ENCODE data around the gene FAM83F.
A peak's percentile ranks its signal among the peaks of the same experiment; 100 is the strongest.
"Not testable (repeated sequence)": the region's sequence is repeated elsewhere in the genome, so short reads cannot be mapped to it uniquely, and the experiment has no call there.

The FAM83F gene

DNA sequence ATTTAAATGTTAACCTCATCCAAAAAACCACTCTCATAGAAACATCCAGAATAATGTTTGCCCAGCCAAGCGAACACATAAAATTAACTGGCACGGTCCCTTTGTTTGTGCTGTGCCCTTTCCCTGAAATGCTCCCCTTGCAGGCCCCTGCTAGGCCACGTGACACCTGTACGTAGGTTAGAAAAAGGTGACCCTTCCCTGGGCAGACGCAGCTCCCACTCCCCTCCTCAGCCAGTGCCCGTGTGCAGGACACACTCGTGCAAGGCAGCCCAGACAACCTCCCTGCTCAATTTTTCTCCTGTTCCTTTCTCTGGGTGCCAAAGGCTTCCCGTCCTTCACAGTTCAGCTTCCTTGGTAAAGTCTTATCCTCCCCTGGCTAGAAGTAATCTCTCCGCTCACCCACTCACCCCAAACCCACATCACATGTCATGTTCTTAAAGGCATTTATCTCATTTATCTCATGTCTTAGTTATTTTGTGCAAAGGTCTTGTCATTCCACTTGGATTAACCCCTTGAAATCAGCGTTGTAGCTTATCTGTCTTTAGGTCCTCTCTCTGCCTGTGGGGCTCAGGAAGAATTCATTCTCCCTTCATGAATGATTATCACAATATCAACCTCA lies 20.7 kb downstream of the FAM83F start:
- DNase-seq (ENCODE audit: low spot score): no peak

DNA sequence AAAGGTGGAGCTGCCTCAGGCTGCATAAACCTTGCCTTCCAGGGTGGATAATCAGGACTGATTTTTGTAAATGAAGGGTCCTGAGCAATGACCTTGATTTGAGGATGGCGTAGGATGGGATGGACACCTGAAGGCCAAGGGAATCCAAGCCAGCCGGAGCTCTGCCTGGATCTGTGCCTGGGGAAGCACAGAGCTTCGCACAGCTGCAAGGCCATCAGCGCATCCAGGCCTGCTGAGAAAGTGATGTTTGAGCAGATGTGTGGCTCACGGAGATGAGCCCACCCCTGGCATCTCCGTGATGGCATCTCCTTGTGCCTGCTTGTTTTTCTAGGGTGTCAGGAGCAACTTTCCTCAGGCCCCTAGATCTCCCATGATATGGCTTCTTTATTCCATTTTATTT lies 23.3 kb downstream of the FAM83F start:
- no peak for DNase-seq (ENCODE audit: low spot score)

DNA sequence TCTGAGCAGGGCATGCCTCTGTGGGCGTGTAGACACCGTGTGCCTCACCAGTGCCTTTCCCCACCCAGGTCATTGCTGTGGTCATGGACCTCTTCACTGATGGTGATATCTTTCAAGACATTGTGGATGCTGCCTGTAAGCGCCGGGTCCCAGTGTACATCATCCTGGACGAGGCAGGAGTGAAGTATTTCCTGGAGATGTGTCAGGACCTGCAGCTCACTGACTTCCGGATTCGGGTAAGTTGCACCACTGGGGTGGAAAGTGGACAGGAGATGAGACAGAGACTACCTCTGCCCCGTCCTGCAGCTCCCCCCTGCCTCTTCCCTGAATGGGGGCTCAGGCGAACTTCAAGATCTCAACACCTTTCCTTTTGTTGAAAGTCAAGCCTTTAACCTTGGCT lies 24.3 kb downstream of the FAM83F start:
- no peak for DNase-seq (ENCODE audit: low spot score)

DNA sequence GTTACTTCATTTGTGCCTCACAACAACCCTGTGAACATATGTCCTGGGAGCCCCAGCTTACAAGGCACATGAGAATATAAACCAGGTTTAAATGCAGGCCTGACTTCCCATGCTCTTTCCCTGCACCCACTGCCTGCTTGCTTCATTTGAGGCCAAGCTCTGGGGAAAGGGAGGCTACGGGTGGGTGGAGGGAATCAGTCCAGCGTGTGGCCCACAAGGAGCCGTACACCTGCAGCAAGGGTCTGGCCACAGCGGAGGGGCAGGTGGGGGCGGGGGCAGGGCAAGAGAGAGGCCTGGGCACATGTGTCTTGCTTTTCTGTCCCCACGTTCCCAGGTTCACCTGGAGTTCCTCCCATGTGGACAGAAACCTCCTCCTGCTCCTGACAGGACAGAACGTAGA lies 26.2 kb downstream of the FAM83F start:
- no peak for DNase-seq (ENCODE audit: low spot score)

DNA sequence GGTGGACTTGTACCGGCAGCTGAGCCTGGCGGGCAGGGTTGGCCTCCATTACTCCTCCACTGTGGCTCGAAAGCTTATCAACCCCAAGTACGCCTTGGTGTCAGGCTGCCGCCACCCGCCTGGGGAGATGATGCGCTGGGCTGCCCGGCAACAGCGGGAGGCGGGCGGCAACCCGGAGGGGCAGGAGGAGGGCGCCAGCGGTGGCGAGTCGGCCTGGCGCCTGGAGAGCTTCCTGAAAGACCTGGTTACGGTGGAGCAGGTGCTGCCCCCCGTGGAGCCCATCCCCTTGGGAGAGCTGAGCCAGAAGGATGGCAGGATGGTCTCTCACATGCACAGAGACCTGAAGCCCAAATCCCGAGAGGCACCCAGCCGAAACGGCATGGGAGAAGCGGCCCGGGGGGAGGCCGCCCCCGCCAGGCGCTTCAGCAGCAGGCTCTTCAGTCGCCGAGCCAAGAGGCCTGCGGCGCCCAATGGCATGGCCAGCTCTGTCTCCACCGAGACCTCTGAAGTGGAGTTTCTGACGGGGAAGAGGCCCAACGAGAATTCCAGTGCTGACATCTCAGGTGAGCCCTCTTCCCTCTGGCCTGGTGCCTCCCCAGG lies 26.7 kb downstream of the FAM83F start:
- DNase-seq (ENCODE audit: low spot score): no peak

DNA sequence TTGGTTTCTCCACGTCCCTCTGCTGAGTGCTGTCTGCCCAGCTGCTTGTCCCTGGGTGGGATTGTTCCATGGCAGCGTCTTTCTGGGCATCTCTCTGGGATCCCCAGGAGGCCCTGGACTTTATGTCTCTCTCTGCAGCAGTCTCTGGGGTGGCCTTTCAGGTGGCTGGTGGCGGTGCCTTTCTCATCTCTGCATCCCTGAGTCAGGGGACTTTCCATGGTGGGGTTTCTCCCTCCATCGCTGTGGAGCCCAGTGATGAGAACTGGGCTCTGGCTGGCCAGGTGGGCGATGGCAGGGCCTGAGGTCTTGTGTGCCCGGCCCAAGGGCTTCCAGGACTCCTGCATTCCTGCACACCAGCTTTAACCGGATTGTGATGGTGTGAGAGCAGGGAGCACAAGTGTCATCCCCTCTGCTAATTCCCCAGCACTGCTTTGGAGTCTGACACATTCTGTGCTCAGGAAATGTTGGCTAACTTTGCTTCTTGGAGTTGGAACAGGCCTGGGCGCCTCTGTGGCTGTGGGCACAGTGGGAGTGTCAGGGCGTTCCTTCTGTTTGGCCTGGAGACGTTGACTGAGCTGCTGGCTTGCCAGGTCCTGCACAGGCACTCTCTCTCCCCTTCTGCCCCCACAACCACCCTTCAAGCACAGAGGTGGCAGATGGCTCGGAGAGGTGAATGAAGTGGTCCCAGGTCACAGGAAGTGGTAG lies 27.9 kb downstream of the FAM83F start:
- DNase-seq (ENCODE audit: low spot score): no peak

DNA sequence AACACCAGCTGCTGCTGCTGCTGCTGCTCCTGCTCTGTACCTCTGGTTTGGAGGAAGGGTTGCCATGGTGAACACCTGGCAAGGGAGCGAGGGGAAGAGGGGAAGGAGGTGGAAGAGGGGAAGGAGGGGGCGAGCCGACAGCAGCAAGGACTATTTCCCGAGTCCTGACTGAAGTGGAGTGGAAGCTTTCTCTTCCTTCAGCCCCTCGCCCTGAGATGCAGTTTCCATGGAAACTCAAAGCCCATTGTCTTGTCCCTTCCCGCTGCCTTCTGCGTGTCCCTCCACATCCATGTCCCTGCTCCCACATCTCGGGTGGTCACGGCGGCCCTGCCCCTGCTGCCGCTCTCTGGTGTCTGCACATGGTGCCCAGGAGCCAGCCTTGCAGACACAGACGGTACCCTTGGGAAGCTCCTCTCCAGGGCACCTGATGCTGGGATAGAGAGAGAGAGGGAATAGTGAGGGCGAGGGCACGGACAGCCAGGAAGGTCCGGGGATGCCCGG lies 28.6 kb downstream of the FAM83F start:
- DNase-seq (ENCODE audit: low spot score): no peak

DNA sequence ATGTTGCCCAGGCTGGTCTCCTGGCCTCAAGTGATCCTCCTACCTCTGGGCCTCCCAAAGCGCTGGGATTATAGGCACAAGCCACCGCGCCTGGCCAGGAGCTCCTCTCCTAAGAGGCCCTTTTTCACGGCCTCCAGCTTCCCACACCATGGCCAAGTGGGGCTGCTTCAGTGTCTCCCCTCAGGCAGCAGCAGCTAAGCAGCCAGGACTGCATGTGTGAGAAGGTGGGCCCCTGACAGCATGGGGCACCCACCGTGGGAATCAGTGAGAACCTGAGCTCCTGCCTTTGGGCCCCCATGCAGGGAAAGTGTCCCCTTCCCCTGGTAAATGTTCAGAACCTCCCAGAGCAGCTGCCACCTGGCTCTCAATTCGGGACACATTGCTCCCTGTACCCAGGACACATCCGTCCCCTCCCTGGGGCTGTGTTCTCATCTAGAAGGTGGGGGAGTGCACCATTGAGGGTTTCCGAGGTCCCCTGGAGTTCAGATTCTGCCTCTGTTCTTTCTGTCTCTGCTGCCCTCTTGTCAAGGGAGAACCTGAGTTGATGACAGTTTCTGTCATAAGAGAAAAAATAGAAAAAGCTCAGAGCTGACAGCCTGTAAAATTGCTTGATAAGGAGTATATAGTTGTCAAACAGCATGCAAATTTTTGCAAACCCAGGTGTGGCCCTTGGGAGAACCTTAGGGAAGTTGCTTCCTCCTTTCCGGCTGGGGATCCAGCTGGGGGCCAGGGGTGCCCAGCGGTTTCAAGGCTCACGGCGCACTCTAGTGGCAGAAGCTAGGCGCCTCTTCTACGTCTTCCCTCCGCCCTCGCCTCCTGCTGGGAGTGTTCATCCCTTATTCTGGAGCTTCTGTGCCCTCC lies 29.7 kb downstream of the FAM83F start:
- peak; percentile 45 for DNase-seq (ENCODE audit: low spot score)

DNA sequence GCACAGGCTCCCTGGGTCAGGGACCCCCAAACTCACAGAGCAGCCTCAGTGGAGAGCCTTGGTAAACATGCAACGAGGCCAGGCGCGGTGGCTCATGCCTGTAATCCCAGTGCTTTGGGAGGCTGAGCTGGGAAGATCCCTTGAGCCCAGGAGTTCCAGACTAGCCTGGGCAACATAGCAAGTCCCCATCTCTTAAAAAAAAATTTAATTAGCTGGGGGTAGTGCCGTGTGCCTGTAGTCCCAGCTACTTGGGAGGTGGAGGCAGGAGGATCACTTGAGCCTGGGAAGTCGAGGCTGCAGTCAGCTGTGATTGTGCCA lies 30.3 kb downstream of the FAM83F start:
- not testable (repeated sequence) for DNase-seq (ENCODE audit: low spot score)

DNA sequence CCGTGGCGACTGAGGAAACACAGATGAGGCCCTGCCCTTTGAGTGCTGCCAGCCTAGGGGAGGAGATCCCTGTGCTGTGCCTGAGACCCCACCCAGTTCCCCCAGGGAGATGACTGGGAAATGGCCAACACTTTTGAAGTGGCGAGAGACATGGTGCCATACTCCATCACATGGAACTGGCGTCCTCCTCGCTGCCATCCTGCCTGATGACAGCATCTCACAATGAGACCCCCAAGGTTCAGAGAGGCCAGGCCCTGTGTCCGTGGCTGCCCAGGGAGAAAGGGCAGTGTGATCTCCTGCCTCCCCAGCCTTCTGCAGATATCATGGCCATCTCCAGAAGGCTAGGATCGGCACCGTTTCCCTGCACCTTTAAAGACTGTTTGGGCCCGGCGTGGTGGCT lies 31.1 kb downstream of the FAM83F start:
- no peak for DNase-seq (ENCODE audit: low spot score)

DNA sequence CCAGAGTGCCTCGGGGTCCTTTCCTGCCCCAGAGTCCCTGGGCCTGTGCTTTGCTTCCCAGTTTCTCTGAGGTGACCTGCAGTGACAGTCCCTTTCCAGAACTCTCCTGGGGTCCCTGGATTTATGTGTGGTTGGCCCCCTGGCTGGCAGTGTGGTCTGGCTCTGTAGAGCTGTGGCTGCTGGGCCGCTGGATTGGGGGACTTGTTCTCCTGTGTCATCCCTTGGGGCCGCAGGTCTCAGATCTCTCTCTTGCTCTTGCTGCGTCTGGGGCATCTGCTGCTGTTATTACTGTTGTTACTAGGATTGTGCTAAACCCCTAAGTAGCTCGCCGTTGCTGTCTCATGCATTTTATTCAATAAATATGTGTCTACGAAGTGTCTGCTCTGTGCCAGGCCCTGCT lies 31.9 kb downstream of the FAM83F start:
- no peak for DNase-seq (ENCODE audit: low spot score)

DNA sequence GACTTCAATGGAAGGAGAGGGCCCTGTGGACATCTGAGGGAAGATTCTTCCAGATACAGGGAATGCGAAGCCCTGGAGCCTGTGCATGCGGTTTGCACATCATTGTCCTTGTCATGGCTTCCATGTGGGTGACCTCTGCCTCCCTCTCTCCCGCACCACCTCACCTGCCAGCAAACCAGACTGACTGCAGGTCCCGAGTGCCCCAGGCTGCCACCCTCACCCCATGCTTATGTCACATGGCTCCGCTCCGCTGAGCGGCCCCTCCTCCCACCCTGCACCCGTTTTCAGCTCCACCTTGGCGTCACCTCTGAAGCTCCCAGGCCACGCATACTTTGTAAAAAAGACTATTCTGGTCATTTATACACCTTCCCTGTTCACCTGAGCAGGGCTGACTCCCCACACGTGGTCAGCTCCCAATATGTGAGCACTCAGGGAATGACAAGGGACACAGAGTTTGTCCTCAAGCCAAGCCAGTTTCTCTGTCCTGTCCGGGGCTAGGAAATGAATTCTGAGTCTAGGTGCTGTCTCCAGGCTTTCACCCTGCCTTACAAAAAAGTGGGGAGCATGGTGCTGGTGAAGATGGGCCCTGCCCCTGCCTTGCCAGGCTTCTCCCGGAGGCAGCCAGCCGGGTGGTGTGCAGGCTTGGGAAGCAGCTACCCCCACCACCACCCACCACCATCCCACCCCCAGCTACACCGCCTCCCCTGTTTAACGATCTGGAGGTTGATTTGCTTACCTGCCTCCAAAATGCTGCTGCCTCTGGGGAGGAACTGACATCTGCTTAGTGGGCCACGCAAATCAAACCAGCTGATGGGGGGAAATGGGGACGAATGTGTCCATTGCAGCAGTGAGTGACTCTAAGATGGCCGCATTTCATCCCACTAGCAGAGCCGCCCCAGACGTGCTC lies 32.7 kb downstream of the FAM83F start:
- DNase-seq (ENCODE audit: low spot score): no peak

DNA sequence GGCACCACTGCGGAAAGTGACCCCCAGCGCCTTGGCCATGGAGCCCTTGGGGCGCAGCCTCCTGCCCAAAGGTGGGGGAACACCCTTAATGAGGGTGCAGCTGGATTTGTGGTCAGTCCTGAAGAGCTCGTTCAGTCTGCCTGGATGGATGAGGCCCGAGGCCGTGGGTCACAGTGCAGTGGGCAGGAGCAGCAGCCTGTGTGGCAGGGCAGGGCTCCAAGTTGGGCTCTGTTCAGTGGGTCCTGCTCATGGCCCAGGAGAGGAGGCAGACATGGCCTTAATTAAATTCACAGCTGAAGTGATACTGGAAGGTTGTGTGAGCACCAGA lies 33.3 kb downstream of the FAM83F start:
- DNase-seq (ENCODE audit: low spot score): no peak

DNA sequence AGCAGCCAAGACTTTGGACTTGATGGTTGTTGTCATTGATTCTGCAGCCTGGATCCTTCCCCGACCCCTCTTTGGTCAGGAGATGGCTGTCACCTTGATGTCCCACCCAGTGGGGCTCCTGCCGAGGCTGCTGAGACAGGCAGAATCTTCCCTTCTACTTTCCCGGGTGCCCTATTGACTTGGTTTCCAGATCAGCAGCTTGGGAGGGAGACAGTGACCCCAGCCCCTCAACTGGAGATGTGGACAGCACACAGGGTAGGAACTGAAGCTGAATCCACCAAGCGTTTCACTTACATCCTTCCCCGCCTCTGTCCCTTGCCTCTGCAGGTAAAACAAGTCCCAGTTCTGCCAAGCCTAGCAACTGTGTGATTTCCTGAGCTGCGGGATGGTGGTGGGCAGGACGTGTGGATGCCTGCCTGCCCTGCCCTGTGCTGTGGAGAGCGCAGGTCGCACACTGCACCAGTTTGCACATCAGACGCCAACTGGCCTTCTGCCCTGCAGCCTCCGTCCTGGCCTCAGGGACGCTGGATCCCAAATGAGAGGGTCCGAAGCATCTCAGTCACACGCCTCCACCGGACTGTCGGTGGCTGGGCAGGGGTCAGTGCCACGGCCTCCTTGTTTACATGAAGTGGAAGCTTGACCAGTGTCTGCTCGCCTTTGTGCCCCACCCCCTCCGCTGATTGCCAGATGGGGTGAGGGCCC lies 34.6 kb downstream of the FAM83F start:
- no peak for DNase-seq (ENCODE audit: low spot score)

DNA sequence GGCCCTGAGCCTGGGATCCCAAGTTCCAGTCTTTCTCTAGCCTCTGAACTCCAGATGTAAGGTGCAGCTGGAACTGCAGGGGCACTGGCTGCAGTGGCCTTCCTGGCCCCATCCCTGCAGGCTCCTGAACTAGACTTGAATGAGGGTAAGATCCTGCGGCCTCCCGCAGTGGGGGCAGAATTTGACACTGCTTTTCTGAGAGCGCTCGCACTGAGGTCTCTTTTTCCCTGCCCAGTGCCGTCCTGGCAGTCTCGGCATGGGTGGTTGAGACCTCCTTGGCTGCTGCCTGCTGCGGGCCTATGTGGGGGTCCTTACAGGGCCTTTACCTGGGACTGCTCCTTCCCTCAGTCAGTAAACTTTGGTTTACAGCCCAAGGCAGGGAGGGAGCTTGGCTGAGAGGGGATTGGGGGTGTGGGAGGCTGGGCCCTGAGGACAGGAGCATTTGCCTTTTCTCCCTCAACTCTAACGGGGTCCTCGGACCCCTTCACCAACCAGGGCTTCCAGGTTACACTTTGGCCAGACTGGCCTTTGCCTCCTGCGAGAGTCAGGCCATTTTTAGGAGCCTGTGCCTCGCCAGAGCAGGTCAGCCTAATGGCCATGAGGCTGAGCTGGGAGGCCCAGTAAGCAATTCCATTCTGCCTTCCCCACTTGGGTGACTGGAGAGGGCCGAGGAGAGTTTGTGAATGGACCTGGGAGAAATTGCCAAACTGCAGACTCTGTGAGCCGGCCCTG lies 35.4 kb downstream of the FAM83F start:
- DNase-seq (ENCODE audit: low spot score): no peak

DNA sequence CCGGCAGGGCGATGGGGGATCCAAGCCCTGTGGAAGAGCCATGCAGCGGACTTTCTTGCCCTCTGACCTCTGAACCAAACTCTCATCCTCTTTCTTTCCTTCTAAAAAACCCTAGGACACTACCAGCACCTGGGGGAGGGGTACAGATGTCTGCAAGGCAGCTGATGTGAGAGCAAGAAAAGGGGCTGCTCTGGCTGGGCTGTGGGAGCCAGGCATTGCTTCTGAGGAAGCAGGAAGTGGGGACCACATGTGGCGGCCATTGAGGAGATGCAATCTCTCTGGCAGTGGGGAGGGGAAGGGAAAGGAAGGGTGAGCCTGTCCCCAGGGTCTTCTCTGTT lies 36.0 kb downstream of the FAM83F start:
- no peak for DNase-seq (ENCODE audit: low spot score)

DNA sequence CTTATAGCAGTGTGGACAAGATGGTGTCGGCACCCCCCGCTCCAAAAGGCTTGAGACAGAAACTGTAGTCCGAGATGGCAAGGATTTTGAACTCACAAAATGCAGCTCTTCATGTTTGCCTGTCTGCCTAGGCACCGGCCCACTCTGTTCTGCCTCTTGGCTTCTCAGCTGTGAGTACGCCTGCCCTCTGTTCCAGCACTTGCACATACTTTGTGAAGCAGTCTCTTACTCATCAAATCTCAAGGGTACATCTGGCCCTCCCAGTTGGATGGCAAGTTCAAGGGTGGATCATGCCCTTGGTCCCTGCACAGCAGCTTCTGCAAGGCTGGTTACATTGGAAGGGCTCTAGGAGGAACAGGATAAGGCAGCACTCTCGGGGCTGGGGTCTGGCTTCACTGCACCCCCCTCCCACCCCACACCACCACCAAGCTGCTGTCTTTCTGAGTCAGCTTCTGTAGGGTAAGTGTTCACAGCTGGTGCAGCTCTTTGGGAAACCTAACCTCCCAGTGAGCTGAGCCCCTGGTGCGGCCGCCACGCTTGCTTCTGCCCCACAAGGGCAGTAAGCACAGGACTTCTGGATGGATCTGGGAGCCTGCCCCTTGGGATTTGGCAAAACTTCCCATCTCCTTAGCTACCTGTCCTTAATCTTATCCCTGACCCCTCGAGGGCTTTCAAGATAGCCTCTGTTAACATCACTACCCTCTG lies 37.2 kb downstream of the FAM83F start:
- DNase-seq (ENCODE audit: low spot score): no peak

DNA sequence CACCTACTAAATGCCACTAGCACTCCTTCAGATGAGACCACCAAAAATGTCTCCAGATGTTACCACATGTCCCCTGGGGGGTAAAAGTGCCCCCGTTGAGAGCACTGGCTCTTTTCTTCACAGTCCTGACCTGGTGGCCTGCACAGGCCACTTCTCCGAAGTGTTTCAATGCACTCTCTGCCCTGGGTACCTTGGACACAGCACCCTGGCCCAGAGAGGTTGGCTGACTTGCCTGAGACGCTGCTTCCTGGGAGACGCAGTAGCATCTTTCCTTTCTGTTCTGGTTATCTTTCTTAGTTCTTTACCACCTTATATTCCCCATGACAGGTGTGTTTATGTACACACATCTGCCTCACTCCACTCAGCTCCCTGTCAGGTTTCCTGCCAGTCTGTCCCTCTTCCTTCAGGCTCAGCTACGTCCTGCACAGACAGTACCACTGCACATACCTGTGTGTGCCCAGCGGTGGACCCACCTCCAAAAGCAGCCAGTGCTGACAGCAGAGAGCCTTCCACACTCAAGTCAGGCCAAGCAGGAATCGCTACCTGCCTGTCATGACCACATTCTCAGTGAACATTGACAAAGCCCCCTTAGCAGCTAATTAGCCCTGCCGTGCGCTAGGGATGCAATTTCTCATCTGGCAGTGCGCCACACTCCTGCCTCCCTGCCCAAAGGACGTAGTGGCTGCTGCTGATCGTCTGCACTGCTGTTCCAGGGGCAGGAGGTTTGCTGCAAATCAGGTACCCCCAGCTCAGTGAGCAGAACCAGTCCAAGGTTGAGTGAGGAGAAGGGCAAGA lies 39.0 kb downstream of the FAM83F start:
- DNase-seq (ENCODE audit: low spot score): no peak

DNA sequence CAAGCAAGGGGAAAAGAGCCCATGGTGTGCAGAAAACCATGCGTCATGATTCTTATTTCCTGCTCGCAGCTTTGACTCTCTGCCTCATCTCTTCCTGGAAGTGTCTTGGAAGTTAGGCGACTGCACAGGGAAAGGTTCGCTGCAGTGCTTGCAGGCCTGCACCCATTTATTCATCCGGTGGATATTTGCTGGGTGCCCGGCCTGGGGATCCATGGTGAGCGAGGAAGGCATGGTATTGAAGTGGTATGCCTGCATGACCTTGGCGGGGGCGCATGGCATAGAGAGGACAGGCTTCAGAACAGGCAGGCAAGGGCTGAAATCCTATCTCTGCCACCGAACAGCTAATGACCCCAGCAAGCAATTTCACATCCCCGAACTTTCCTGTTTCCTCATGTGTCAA lies 40.6 kb downstream of the FAM83F start:
- no peak for DNase-seq (ENCODE audit: low spot score)
